Glutamatergic neuron (in vitro differentiated cells): ENCODE data around the gene ZNF831. TPM values are rescaled to one million over a fixed set of nuclear protein-coding genes. Genes with fewer than 3 reads are reported as not detected.

Source experiments
- DNase-seq: peaks from one replicate; pipeline ENCODE4 v3.0.0; 2022
- H3K27ac Mint-ChIP-seq: one replicate; pipeline ENCODE4 v1.8.0; 2020; ENCODE audit warnings: mild to moderate bottlenecking, mixed read lengths, inconsistent platforms; ENCODE audit not compliant: unreplicated experiment
- H3K27me3 Mint-ChIP-seq: one replicate; pipeline ENCODE4 v1.8.0; 2020; ENCODE audit warnings: mild to moderate bottlenecking, moderate library complexity, mixed read lengths, inconsistent platforms; ENCODE audit not compliant: unreplicated experiment
- H3K36me3 Mint-ChIP-seq: one replicate; pipeline ENCODE4 v1.8.0; 2020; ENCODE audit warnings: mild to moderate bottlenecking, mixed read lengths, inconsistent platforms; ENCODE audit not compliant: unreplicated experiment
- H3K4me1 Mint-ChIP-seq: one replicate; pipeline ENCODE4 v1.8.0; 2020; ENCODE audit warnings: mild to moderate bottlenecking, low read depth, mixed read lengths, inconsistent platforms; ENCODE audit not compliant: unreplicated experiment
- H3K4me3 Mint-ChIP-seq: one replicate; pipeline ENCODE4 v1.8.0; 2020; ENCODE audit warnings: mild to moderate bottlenecking, mixed read lengths, inconsistent platforms; ENCODE audit not compliant: unreplicated experiment
- H3K9me3 Mint-ChIP-seq: one replicate; pipeline ENCODE4 v1.8.0; 2020; ENCODE audit warnings: mild to moderate bottlenecking, moderate library complexity, mixed read lengths, inconsistent platforms; ENCODE audit not compliant: unreplicated experiment
- total RNA-seq: library from RNA; stranded (reverse); fragmentation: NEBNext Ultra II Directional; extraction: Animal tissue kit (Norgen Biotek cat#: 25700); gene quantifications from one replicate; pipeline ENCODE4 v1.2.1, GENCODE V29; 2021; ENCODE audit not compliant: unreplicated experiment
- TF ChIP-seq, protein P1 (sequence below): fragments of 200-600 bp; sonication (generic); IDR thresholded peaks from one replicate; pipeline ENCODE4 v1.5.0; 2021; ENCODE audit not compliant: partially characterized antibody, unreplicated experiment

ZNF831 gene
- total RNA-seq, 1 donor from 2014 or later = not detected

GRCh38 chr20:59145247-59145923 is 18.2 kb upstream of the ZNF831 start:
- H3K4me3 Mint-ChIP-seq = no peak overlapping the region
- H3K9me3 Mint-ChIP-seq = peaks cover 2% of the 10 kb centered on the region

GRCh38 chr20:59145924-59146779 is 17.5 kb upstream of the ZNF831 start:
- no peak overlapping the region for H3K27ac Mint-ChIP-seq
- H3K9me3 Mint-ChIP-seq = peaks cover 2% of the 10 kb centered on the region
- H3K36me3 Mint-ChIP-seq = peaks cover 17% of the 10 kb centered on the region
- peaks cover 7% of the 10 kb centered on the region for H3K4me1 Mint-ChIP-seq
- no peak overlapping the region for H3K4me3 Mint-ChIP-seq
- TF ChIP-seq, protein P1, sequence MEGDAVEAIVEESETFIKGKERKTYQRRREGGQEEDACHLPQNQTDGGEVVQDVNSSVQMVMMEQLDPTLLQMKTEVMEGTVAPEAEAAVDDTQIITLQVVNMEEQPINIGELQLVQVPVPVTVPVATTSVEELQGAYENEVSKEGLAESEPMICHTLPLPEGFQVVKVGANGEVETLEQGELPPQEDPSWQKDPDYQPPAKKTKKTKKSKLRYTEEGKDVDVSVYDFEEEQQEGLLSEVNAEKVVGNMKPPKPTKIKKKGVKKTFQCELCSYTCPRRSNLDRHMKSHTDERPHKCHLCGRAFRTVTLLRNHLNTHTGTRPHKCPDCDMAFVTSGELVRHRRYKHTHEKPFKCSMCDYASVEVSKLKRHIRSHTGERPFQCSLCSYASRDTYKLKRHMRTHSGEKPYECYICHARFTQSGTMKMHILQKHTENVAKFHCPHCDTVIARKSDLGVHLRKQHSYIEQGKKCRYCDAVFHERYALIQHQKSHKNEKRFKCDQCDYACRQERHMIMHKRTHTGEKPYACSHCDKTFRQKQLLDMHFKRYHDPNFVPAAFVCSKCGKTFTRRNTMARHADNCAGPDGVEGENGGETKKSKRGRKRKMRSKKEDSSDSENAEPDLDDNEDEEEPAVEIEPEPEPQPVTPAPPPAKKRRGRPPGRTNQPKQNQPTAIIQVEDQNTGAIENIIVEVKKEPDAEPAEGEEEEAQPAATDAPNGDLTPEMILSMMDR = no peak
- no peak for DNase-seq
- H3K27me3 Mint-ChIP-seq = peaks cover 8% of the 10 kb centered on the region

More at GRCh38 chr20:59145247-59145923, 18.2 kb upstream of the ZNF831 start:
- Mint-ChIP-seq H3K27ac (no peak overlapping the region), H3K27me3 (peaks cover 8% of the 10 kb centered on the region), H3K36me3 (peaks cover 17% of the 10 kb centered on the region), H3K4me1 (peaks cover 7% of the 10 kb centered on the region)
- DNase-seq = no peak
- TF ChIP-seq, protein P1 = no peak

DNA sequence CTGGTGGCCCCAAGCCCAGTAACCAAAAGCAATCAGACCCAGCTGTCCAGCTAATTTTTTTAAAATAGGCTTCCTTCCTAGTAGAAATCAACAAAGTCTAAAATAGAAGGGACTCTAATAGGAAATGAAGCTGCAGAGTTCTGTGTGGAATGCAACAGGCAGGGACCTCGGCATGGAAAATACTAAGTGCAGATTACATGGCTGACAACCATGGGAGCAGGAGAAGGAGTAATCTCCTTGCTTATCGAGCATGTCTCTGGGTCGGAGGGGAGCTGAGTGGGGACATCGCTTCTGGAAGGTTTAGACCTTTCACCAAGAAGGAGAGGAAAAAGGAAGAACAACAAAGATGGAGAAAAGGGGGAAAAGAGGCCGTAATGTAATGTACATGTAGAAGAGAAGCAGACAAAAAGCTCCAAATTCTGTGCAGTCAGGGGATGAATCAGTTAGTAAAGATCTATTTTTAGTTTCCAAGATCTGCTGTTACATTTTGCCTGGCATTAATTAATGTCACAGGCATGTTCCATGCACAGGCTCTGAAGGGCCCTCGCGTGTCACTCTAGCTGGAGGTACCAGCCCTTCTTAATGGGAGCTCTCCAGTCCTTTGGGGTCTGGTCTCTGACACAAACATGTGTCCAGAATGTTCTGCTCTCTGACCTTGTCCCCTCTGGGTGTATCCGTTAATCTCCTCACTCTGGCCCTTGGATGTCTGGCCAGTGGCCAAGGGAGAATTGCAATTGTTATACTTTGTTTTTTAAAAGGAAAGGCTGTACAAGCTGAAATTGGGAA is 16.6 kb upstream of the ZNF831 start:
- TF ChIP-seq, protein P1 = no peak
- H3K4me1 Mint-ChIP-seq = peaks cover 7% of the 10 kb centered on the region
- peaks cover 2% of the 10 kb centered on the region for H3K9me3 Mint-ChIP-seq
- H3K4me3 Mint-ChIP-seq = no peak overlapping the region
- H3K27ac Mint-ChIP-seq = no peak overlapping the region
- peaks cover 17% of the 10 kb centered on the region for H3K36me3 Mint-ChIP-seq
- H3K27me3 Mint-ChIP-seq = peaks cover 8% of the 10 kb centered on the region
- no peak for DNase-seq

DNA sequence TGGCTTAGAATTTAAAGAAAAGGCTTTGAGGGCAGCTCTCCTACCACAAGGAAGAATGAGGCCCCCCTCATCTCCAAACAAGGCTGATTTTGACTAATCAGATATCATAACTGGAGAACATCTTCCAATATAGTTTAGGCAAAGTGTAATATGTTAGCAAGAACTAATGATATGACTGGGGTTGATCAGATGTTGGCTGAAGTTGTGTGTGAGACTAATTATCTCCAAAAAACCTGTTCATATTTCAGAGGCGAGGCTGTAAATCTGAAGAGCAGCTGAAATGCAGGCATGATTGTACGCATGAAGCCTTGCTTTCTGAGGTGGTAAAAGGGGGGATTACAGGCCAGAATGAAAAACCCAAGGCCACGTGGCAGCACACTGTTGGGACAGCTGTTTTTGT is 16.0 kb upstream of the ZNF831 start:
- H3K4me3 Mint-ChIP-seq = no peak overlapping the region
- H3K4me1 Mint-ChIP-seq = peaks cover 7% of the 10 kb centered on the region
- H3K27ac Mint-ChIP-seq = no peak overlapping the region
- no peak for DNase-seq
- peaks cover 2% of the 10 kb centered on the region for H3K9me3 Mint-ChIP-seq
- TF ChIP-seq, protein P1 = no peak
- H3K36me3 Mint-ChIP-seq = peaks cover 17% of the 10 kb centered on the region
- H3K27me3 Mint-ChIP-seq = peaks cover 8% of the 10 kb centered on the region
